H1 (cell line): ENCODE results near the gene MYO16. TPM values are rescaled to one million over a fixed set of nuclear protein-coding genes. Genes with fewer than 3 reads are reported as not detected.

Experiments
- CTCF ChIA-PET: fragments of 300-600 bp; sonication (Branson Sonifier 250); formaldehyde crosslinking; loops from one replicate; lab custom pipeline; 2021; ENCODE audit not compliant: partially characterized antibody; lab: Charles Lee
- POLR2A ChIA-PET: fragments of 300-600 bp; sonication (Branson Sonifier 250); formaldehyde crosslinking; loops from one replicate; lab custom pipeline; 2021; ENCODE audit warnings: inconsistent platforms; ENCODE audit not compliant: partially characterized antibody; lab: Charles Lee
- DNase-seq, 2 experiments: peaks; one replicate each; pipeline versions ENCODE4 v3.0.0 to v3.0.0-alpha.2; 2010 to 2022; ENCODE audit warnings: low spot score in 2 of 2, low read depth in 1 of 2, mixed read lengths in 1 of 2
- FAIRE-seq: peaks from 2 replicates; lab custom pipeline; 2011; peaks lifted over from hg19 to GRCh38; lab: Jason Lieb, UNC
- H2AFZ ChIP-seq: 2 replicates; pipeline ENCODE4 v1.8.1; 2012; ENCODE audit warnings: low read length, inconsistent platforms
- H2AK5ac ChIP-seq: 2 replicates; pipeline ENCODE4 v1.6.1; 2013; ENCODE audit warnings: low read depth, low read length
- H2BK120ac ChIP-seq: replicated peaks from 2 replicates; pipeline ENCODE3; 2013; ENCODE audit warnings: low read depth, low read length, inconsistent platforms
- H2BK12ac ChIP-seq: 2 replicates; pipeline ENCODE4 v1.6.1; 2013; ENCODE audit warnings: low read depth, low read length
- H2BK15ac ChIP-seq: 2 replicates; pipeline ENCODE4 v1.6.1; 2013; ENCODE audit warnings: low read length
- H2BK20ac ChIP-seq: 2 replicates; pipeline ENCODE4 v1.6.1; 2013; ENCODE audit warnings: low read length
- H2BK5ac ChIP-seq: 2 replicates; pipeline ENCODE4 v1.6.1; 2013; ENCODE audit warnings: low read depth, low read length
- H3K14ac ChIP-seq: 2 replicates; pipeline ENCODE4 v1.6.1; 2013; ENCODE audit warnings: inconsistent platforms; ENCODE audit not compliant: insufficient read length
- H3K18ac ChIP-seq: 2 replicates; pipeline ENCODE4 v1.6.1; 2013; ENCODE audit warnings: low read length; ENCODE audit errors: extremely low read depth
- H3K23ac ChIP-seq: 2 replicates; pipeline ENCODE4 v1.6.1; 2013; ENCODE audit warnings: inconsistent platforms; ENCODE audit not compliant: insufficient read length
- H3K23me2 ChIP-seq: 2 replicates; pipeline ENCODE4 v1.6.1; 2013; ENCODE audit warnings: low read depth, low read length
- H3K27ac ChIP-seq: 2 replicates; pipeline ENCODE4 v1.6.1; 2011; ENCODE audit warnings: low read depth, low read length, inconsistent platforms
- H3K27me3 ChIP-seq, 4 experiments: replicated peaks in 1 of 4; 1 replicate in 1 of 4; 2 replicates in 3 of 4; pipeline versions ENCODE4 v1.6.1 to v1.8.1; 2011 to 2013; ENCODE audit warnings: low read length in 3 of 4, mild to moderate bottlenecking in 3 of 4, inconsistent platforms in 2 of 4, mixed read lengths in 2 of 4, moderate library complexity in 1 of 4; ENCODE audit not compliant: control insufficient read depth in 3 of 4, insufficient read depth in 3 of 4; ENCODE audit errors: extremely low read depth in 1 of 4
- H3K36me3 ChIP-seq, 4 experiments: 2 replicates each; pipeline versions ENCODE4 v1.6.1 to v1.8.1; 2011 to 2013; ENCODE audit warnings: mild to moderate bottlenecking in 4 of 4, low read length in 3 of 4, moderate library complexity in 2 of 4, control low read depth in 1 of 4, inconsistent platforms in 1 of 4; ENCODE audit not compliant: insufficient read depth in 4 of 4, control insufficient read depth in 2 of 4
- H3K4ac ChIP-seq: replicated peaks from 2 replicates; pipeline ENCODE3; 2013; ENCODE audit warnings: low read length, low read depth, mixed read lengths, inconsistent platforms; ENCODE audit not compliant: insufficient read length
- H3K4me1 ChIP-seq, 4 experiments: replicated peaks in 1 of 4; 1 replicate in 1 of 4; 2 replicates in 3 of 4; pipeline versions ENCODE4 v1.6.1 to v1.8.1; 2011 to 2013; ENCODE audit warnings: low read length in 3 of 4, inconsistent platforms in 2 of 4, mixed read lengths in 1 of 4; ENCODE audit not compliant: insufficient read depth in 4 of 4, control insufficient read depth in 3 of 4
- H3K4me2 ChIP-seq, 2 experiments: 2 replicates each; pipeline versions ENCODE4 v1.6.1 to v1.8.1; 2011 to 2013; ENCODE audit warnings: low read depth in 2 of 2, low read length in 2 of 2, control low read depth in 1 of 2, inconsistent platforms in 1 of 2, mild to moderate bottlenecking in 1 of 2; ENCODE audit not compliant: insufficient read depth in 1 of 2
- H3K4me3 ChIP-seq, 4 experiments: fragments of 200-600, 300-600 bp in 1 of 4; sonication (generic), shearing (Covaris generic), sonication (Bioruptor Twin) in 1 of 4; 2 replicates each; pipeline versions ENCODE4 v1.5.1 to v1.8.1; 2011 to 2016; ENCODE audit warnings: low read length in 4 of 4, low read depth in 3 of 4, control low read depth in 2 of 4, inconsistent platforms in 2 of 4, mild to moderate bottlenecking in 2 of 4, mixed read lengths in 1 of 4, moderate library complexity in 1 of 4; ENCODE audit not compliant: insufficient read depth in 2 of 4; ENCODE audit errors: extremely low read depth in 1 of 4
- H3K56ac ChIP-seq: replicated peaks from 2 replicates; pipeline ENCODE3; 2013; ENCODE audit warnings: low read depth, mild to moderate bottlenecking, mixed read lengths, low read length, inconsistent platforms; ENCODE audit not compliant: insufficient read length
- H3K79me1 ChIP-seq: 2 replicates; pipeline ENCODE4 v1.6.1; 2013; ENCODE audit warnings: low read depth, low read length, control low read depth
- H3K79me2 ChIP-seq, 2 experiments: 2 replicates each; pipeline versions ENCODE4 v1.6.1 to v1.8.1; 2012 to 2013; ENCODE audit warnings: low read length in 2 of 2, mild to moderate bottlenecking in 2 of 2, inconsistent platforms in 1 of 2; ENCODE audit not compliant: insufficient read depth in 2 of 2, control insufficient read depth in 1 of 2
- H3K9ac ChIP-seq, 4 experiments: replicated peaks in 1 of 4; 1 replicate in 1 of 4; 2 replicates in 3 of 4; pipeline versions ENCODE4 v1.6.1 to v1.8.1; 2011 to 2013; ENCODE audit warnings: low read depth in 3 of 4, low read length in 3 of 4, control low read depth in 2 of 4, mild to moderate bottlenecking in 2 of 4, moderate library complexity in 2 of 4, inconsistent platforms in 1 of 4; ENCODE audit errors: extremely low read depth in 1 of 4
- H3K9me3 ChIP-seq, 2 experiments: 2 replicates each; pipeline versions ENCODE4 v1.6.1 to v1.8.1; 2012 to 2013; ENCODE audit warnings: mild to moderate bottlenecking in 2 of 2, moderate library complexity in 2 of 2, control low read depth in 1 of 2, inconsistent platforms in 1 of 2, low read depth in 1 of 2, low read length in 1 of 2, mixed read lengths in 1 of 2; ENCODE audit not compliant: insufficient read depth in 2 of 2
- H4K20me1 ChIP-seq, 2 experiments: replicated peaks in 1 of 2; 2 replicates each; pipeline versions ENCODE3 to v1.8.1; 2011 to 2013; ENCODE audit warnings: inconsistent platforms in 2 of 2, low read length in 2 of 2, mild to moderate bottlenecking in 1 of 2; ENCODE audit not compliant: insufficient read depth in 2 of 2, control insufficient read depth in 1 of 2
- H4K5ac ChIP-seq: 2 replicates; pipeline ENCODE4 v1.6.1; 2013; ENCODE audit warnings: low read length, low read depth, mixed read lengths, inconsistent platforms; ENCODE audit not compliant: insufficient read length
- H4K8ac ChIP-seq: 2 replicates; pipeline ENCODE4 v1.8.0; 2013; ENCODE audit warnings: mild to moderate bottlenecking, moderate library complexity, low read length, inconsistent platforms; ENCODE audit not compliant: insufficient read depth; ENCODE audit errors: extremely low read depth
- H4K91ac ChIP-seq: replicated peaks from 2 replicates; pipeline ENCODE3; 2013; ENCODE audit warnings: low read length, mixed read lengths, inconsistent platforms; ENCODE audit not compliant: insufficient read length
- HDAC2 ChIP-seq, 2 experiments: fragments of 300-600 bp in 1 of 2; sonication (generic) in 1 of 2; IDR thresholded peaks; 2 replicates each; pipeline ENCODE4 v1.6.1; 2011 to 2012; ENCODE audit warnings: low read depth in 2 of 2, low read length in 2 of 2, mild to moderate bottlenecking in 2 of 2, moderate library complexity in 2 of 2, borderline replicate concordance in 1 of 2, inconsistent platforms in 1 of 2
- NANOG ChIP-seq: IDR thresholded peaks from 2 replicates; pipeline ENCODE4 v1.6.1; 2011; ENCODE audit warnings: low read length, low read depth, mild to moderate bottlenecking, inconsistent platforms; ENCODE audit not compliant: insufficient read depth, poor library complexity, severe bottlenecking
- ZNF274 ChIP-seq: IDR thresholded peaks from 2 replicates; pipeline ENCODE4 v1.7.0; 2012; ENCODE audit warnings: low read length, borderline replicate concordance; ENCODE audit errors: extremely low read depth
- WGBS, 2 experiments: shearing (Covaris generic) in 1 of 2; methylation state at CpG; one replicate each; pipeline versions ENCODE4 v1.1.6 to v1.1.7; 2013 to 2015; ENCODE audit warnings: low lambda C conversion rate in 2 of 2, mixed read lengths in 2 of 2, inconsistent platforms in 1 of 2, low coverage in 1 of 2, missing lambda C conversion rate in 1 of 2; ENCODE audit not compliant: insufficient replicate concordance in 2 of 2, insufficient coverage in 1 of 2, insufficient read length in 1 of 2; ENCODE audit errors: extremely low coverage in 1 of 2, missing lambda C conversion rate in 1 of 2; 5-methylcytosine and 5-hydroxymethylcytosine counted together
- polyA plus RNA-seq, 7 experiments: library from polyadenylated mRNA; depleted of rRNA in 3 of 7; stranded (reverse) in 5 of 7; unstranded in 2 of 7; fragments of >200 nt in 5 of 7; fragments of 200-250 nt in 2 of 7; gene quantifications; 1 replicate in 5 of 7; 2 replicates in 1 of 7; 4 replicates in 1 of 7; pipeline versions ENCODE4 v1.2.1 to v1.2.3, GENCODE V29; 2011 to 2013; ENCODE audit warnings: missing spikeins in 2 of 7, mixed read lengths in 2 of 7
- total RNA-seq: library from RNA; stranded (reverse); fragmentation: NEBNext Ultra II Directional; extraction: Animal tissue kit (Norgen Biotek cat#: 25700); gene quantifications from 2 replicates; pipeline ENCODE4 v1.2.1, GENCODE V29; 2021

The MYO16 gene
- total and polyA plus RNA-seq, 2 of the 8 experiments (the other 6 are each of a cell fraction or from before 2014, with no cell fraction given), result 0.02 to 0.22 TPM

DNA sequence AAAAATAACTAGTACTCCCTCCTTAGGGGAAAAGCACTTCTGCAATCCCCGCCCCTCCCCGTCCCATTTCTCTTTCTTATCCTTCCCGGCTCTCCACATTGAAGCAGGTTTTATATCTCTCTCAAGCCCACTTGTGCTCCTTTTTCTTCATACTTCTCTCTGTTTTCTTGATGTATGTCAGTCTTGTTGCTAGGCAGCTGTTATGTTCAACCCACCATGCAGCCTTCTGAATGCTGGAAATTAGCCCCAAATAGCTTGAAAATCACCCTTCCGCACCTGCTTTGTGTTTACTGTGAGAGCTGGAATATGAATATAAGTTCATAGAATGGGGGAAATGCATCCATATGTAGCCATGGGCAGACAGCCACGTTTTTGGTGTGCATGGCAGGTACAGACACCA, 461.4 kb downstream of the MYO16 start:
- Histone ChIP-seq H3K4me2 (no peak overlapping the region), H2AFZ (no peak overlapping the region), H3K4ac (no peak overlapping the region), H2BK15ac (no peak overlapping the region), H3K14ac (no peak overlapping the region), H3K36me3 (no peaks in the 10 kb centered on the region), H2BK12ac (no peak overlapping the region), H3K23me2 (no peaks in the 10 kb centered on the region), H3K4me3 (no peak overlapping the region), H3K4me1 (peaks cover 0 to 3% (median 0%) of the 10 kb centered on the region in 4 experiments; a peak in 1 of 7 replicates), H2BK120ac (no peak overlapping the region), H3K79me2 (no peaks in the 10 kb centered on the region), H3K23ac (no peak overlapping the region), H3K56ac (no peak overlapping the region), H3K9ac (no peak overlapping the region), H2BK5ac (no peak overlapping the region), H2BK20ac (no peak overlapping the region), H4K8ac (no peak overlapping the region), H2AK5ac (no peak overlapping the region), H3K79me1 (no peaks in the 10 kb centered on the region), H3K18ac (no peak overlapping the region), H4K20me1 (no peaks in the 10 kb centered on the region), H3K27ac (no peak overlapping the region), H4K5ac (no peak overlapping the region), H4K91ac (no peak overlapping the region), H3K27me3 (no peaks in the 10 kb centered on the region)
- CTCF ChIA-PET, result no interaction called here
- POLR2A ChIA-PET, result no interaction called here
- DNase-seq, result no peak
- FAIRE-seq, result no peak
- TF ChIP-seq NANOG, result no peak
- TF ChIP-seq ZNF274, result no peak
- no peak for TF ChIP-seq HDAC2 (IDR thresholded peaks at IDR 0.05; ENCODE audit: borderline replicate concordance in 1 of 2, low read depth in 2 of 2, low read length in 2 of 2)
- TF ChIP-seq, all 59 proteins: peak for 0
- H3K9me3 ChIP-seq, result no peaks in the 10 kb centered on the region
- WGBS, 2 experiments, result 98% methylated on average over 5 of the region's 5 CpGs; no CpG with 5 or more reads in 1 of the 2 experiments
